Mesothelial cell of epicardium (in vitro differentiated cells): ENCODE data around the gene POLA1. TPM values are rescaled to one million over a fixed set of nuclear protein-coding genes. Genes with fewer than 3 reads are reported as not detected.

ENCODE experiments used
- DNase-seq, 2 experiments: peaks; one replicate each; pipeline ENCODE4 v3.0.0; 2021; ENCODE audit warnings: low spot score in 2 of 2; ENCODE audit not compliant: unreplicated experiment in 2 of 2
- H3K27ac Mint-ChIP-seq: 2 replicates; pipeline ENCODE4 v1.8.0; 2021; ENCODE audit warnings: mixed read lengths
- H3K27me3 Mint-ChIP-seq: 2 replicates; pipeline ENCODE4 v1.8.0; 2021; ENCODE audit warnings: low read depth, mixed read lengths
- H3K36me3 Mint-ChIP-seq: 2 replicates; pipeline ENCODE4 v1.8.0; 2021; ENCODE audit warnings: mixed read lengths
- H3K4me1 Mint-ChIP-seq: 2 replicates; pipeline ENCODE4 v1.8.0; 2021; ENCODE audit warnings: mixed read lengths
- H3K4me3 Mint-ChIP-seq: 2 replicates; pipeline ENCODE4 v1.8.0; 2021; ENCODE audit warnings: mild to moderate bottlenecking, moderate library complexity, mixed read lengths
- H3K9me3 Mint-ChIP-seq: 2 replicates; pipeline ENCODE4 v1.8.0; 2021; ENCODE audit warnings: mixed read lengths
- total RNA-seq: library from RNA; stranded (reverse); gene quantifications from 3 replicates; pipeline ENCODE4 v1.2.1, GENCODE V29; 2021
- TF ChIP-seq, protein P1 (sequence below): fragments of 200-600 bp; sonication (generic); IDR thresholded peaks from one replicate; pipeline ENCODE4 v1.5.0; 2021; ENCODE audit warnings: antibody characterized with exemption; ENCODE audit not compliant: unreplicated experiment

POLA1 gene
- total RNA-seq, 1 donor from 2014 or later = 30.4 TPM

DNA sequence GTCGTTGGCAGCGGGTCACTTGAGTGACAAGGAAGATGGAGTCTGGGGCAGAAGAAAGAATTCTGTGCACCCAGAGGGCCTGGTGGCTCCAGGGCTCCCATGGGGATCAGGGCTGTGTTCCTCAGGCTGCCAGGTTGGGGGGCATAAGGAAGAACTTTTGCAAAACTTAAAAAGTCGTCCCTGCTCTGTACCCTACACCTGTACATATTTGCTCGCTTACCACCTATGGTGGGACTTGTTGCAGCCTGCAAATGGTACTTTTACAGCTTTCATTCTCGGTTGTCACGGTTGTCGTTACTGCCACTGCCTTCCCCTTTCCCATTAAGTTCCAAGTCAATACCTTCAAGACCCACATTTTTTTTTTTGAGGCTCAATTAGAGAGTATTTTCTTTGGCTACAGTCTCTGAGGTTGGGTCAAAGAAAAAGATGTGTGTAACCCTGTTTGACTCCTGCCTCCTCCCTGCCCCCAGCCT lies 312.9 kb downstream of the POLA1 start:
- H3K4me1 Mint-ChIP-seq = peaks cover 19% of the 10 kb centered on the region
- H3K27me3 Mint-ChIP-seq = peaks cover 94% of the 10 kb centered on the region
- TF ChIP-seq, protein P1, sequence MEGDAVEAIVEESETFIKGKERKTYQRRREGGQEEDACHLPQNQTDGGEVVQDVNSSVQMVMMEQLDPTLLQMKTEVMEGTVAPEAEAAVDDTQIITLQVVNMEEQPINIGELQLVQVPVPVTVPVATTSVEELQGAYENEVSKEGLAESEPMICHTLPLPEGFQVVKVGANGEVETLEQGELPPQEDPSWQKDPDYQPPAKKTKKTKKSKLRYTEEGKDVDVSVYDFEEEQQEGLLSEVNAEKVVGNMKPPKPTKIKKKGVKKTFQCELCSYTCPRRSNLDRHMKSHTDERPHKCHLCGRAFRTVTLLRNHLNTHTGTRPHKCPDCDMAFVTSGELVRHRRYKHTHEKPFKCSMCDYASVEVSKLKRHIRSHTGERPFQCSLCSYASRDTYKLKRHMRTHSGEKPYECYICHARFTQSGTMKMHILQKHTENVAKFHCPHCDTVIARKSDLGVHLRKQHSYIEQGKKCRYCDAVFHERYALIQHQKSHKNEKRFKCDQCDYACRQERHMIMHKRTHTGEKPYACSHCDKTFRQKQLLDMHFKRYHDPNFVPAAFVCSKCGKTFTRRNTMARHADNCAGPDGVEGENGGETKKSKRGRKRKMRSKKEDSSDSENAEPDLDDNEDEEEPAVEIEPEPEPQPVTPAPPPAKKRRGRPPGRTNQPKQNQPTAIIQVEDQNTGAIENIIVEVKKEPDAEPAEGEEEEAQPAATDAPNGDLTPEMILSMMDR = no peak
- no peak overlapping the region for H3K27ac Mint-ChIP-seq
- peaks cover 2% of the 10 kb centered on the region for H3K36me3 Mint-ChIP-seq
- no peaks in the 10 kb centered on the region for H3K9me3 Mint-ChIP-seq
- no peak for DNase-seq
- H3K4me3 Mint-ChIP-seq = no peak overlapping the region

DNA sequence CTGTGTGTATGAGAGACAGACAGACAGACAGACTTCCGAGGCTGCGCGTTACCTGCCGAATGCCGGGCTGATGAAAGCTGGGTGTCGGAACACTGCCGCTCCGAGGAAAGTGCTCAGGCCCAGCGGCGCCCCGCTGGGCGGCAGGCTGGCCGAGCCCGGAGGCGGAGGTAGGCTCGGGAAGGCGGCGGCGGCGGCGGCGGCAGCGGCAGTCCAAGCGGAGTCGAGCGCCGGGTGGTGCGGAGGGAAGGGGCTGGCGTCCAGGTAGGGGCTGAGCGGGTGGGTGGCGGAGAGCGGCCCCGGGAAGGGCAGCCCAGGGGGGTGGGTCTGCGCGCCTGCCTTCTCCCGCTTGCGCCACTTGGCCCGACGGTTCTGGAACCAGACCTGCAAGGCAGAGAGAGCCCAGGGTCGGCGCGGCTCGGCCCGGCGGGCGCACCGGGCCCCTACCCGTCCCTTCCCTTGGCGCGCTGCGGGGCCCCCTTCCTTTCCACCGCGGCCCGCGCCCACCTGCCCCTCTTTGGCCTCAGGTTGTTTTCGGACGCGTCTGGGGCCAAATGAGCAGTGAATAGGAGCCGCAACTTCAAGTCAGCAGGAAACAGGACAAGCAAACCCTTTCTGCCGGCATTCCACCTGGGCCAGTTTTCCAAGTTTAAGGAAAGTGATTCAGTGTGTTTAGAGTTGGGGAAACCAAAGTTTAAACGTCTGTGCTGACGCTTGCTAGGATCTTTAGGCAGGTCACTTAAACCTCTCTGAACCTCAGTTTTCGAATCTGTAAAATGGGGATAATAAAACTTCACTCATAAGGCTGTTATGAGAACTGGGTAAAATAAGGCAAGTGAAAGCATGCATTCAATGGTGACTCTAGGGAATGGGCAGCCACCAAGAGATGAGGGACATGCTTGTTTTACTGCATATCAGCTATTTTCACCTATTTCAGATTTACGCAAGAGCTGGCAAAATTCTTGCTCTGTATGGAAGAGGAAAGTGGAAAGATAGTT lies 313.6 kb downstream of the POLA1 start:
- Mint-ChIP-seq H3K9me3 (no peaks in the 10 kb centered on the region), H3K27ac (no peak overlapping the region), H3K4me1 (peaks cover 19% of the 10 kb centered on the region), H3K4me3 (no peak overlapping the region), H3K36me3 (peaks cover 2% of the 10 kb centered on the region), H3K27me3 (peaks cover 96% of the 10 kb centered on the region)
- TF ChIP-seq, protein P1 = no peak
- peak in 1 of 2 experiments; percentile 49 for DNase-seq

DNA sequence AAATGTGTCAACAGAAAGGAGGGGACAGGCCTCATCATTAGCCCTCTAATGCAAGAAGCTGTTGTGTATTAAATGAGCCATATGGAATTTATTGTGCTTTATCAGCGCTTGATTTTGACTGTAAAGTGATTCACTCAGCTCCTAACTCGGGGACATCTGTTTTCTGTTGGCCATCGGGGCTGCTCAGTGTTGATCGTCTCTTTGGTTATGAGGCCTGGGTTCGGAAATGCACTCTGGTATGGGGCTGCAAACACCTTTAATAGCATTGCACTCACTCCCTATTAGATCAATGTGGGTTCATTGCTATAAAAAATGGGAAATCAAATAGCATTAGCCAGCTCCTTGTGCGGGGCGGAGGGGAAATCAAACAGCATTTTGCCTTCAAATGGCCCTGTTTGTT lies 315.7 kb downstream of the POLA1 start:
- Mint-ChIP-seq H3K4me1 (peaks cover 13% of the 10 kb centered on the region), H3K4me3 (no peak overlapping the region), H3K36me3 (no peaks in the 10 kb centered on the region), H3K27me3 (peaks cover 92% of the 10 kb centered on the region), H3K9me3 (no peaks in the 10 kb centered on the region), H3K27ac (no peak overlapping the region)
- DNase-seq = no peak
- TF ChIP-seq, protein P1 = no peak

DNA sequence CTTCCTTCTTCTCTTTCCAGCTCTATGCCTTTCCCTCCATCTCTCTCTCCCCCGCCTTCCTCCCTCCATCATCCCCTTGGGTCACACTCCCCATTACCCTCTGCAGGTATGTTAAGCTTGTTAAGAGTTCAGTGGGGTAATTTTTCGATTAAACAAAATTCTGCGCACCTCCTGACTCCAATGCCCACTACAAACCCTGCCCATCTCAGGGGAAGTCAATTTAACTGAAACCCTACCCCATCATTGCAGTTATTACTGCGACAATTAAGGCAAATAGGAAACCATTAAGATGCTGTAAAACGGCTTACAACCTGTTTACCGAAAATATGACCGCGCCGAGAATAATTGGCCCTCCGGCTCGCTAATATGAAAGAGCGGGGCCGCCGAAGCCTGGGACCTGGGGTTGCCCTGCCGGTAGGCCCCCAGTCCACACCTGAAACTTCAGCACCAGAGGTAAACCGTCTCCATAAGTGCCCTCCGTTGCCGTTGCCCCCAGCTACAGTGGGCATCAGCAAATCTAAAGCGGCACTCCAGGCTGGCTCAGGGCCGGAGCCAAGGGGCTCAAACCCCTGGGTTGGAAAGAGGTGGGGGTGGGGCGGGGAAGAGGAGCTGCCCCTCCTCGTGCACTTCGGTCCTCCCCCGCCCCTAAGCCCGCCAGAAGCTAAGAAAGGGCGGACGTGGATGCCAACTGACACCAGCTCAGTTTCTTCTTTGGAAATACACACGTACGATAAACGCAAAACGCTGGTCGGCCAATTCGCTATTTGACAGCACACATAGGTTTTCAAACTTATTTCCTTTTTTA lies 317.3 kb downstream of the POLA1 start:
- Mint-ChIP-seq H3K36me3 (no peaks in the 10 kb centered on the region), H3K9me3 (no peaks in the 10 kb centered on the region), H3K27ac (no peak overlapping the region), H3K27me3 (peaks cover 94% of the 10 kb centered on the region), H3K4me3 (no peak overlapping the region), H3K4me1 (peaks cover 10% of the 10 kb centered on the region)
- TF ChIP-seq, protein P1 = no peak
- no peak for DNase-seq

DNA sequence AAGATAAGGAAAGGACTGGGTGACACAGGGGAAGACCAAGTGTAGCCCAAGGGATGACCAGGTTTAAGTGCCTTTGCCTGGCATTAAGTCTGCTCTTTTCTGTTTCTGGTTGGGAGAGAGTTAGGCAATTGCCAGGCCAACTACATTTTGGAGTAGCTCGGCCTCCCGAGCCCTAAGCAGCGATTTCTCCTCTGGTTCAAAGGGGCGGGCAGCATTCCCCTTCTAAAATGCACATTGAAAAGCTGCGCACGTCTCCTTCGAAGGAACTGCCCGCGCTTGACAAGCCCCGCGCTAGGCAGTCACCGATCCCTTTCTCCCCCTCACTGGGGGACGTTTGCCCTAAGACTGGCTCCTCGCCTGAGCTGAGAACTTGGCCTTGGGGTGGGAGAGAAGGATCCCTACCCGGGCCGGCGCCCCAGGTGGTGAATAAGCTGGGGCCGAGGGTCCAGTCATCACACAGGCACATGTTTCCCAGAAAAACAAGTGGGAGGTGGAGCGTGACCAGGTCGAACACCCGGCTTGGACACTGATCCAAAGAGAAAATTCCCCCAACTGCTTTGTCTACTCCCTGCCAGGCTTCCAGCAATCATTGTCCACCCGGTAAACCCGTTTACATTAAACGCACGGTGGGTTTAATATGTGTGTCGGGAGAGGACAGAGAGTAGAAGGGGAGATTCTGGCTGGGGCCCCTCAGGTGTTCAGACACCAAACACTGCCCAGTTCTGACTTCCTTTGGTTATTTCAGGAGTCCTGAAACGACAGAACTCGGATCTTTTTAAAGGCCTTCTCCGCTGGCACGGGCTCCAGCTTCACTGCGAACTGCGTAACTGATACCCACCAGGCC lies 318.1 kb downstream of the POLA1 start:
- DNase-seq = no peak
- no peak overlapping the region for H3K4me3 Mint-ChIP-seq

More for the DNA sequence above, 318.1 kb downstream of the POLA1 start:
- no peak overlapping the region for H3K27ac Mint-ChIP-seq
- H3K4me1 Mint-ChIP-seq = peaks cover 8% of the 10 kb centered on the region
- H3K36me3 Mint-ChIP-seq = no peaks in the 10 kb centered on the region
- peaks cover 94% of the 10 kb centered on the region for H3K27me3 Mint-ChIP-seq
- no peaks in the 10 kb centered on the region for H3K9me3 Mint-ChIP-seq
- TF ChIP-seq, protein P1 = no peak
